ENCODE measurements around the gene MYT1.

DNA sequence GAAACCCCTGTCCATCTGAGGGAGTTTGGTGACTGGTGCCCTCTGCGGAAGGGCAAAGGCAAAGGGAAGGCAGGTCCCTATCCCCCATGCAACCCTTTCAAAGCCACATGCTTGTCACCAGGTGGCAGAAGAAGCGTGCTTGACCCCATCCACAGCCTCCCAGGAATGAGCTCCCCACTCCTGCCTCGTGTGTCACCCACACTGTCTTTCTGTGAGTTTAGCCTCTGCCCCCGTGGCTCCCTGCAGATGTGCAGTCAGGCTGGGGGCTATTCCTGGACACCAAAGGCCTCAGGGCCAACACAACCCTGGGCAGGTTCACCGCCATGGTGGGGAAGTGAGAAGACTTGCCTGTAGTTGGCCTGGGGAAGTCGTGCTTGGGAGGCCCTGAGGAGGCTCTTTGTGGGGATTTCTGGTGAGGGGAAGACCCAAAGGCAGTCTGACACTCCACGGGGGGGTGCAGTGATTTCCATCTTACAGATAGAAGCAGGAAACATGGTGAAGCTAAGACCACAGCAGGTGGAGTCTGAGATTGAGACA is 74.7 kb downstream of the MYT1 start:
- TF ChIP-seq NR1H2 (CRISPR knock-in tag; IDR thresholded peaks at IDR 0.05) (no peak), CTCF (IDR thresholded peaks at IDR 0.05) (no peak), FOXP1 (CRISPR knock-in tag; IDR thresholded peaks at IDR 0.05; ENCODE audit: borderline replicate concordance) (no peak), FOXK1 (CRISPR knock-in tag; IDR thresholded peaks at IDR 0.05) (no peak), CREB1 (CRISPR knock-in tag; IDR thresholded peaks at IDR 0.05) (no peak), ATF3 (CRISPR knock-in tag; conservative IDR thresholded peaks at IDR 0.05) (no peak), SOX15 (CRISPR knock-in tag; IDR thresholded peaks at IDR 0.05) (no peak), USF1 (CRISPR knock-in tag; IDR thresholded peaks at IDR 0.05) (no peak), NFYB (CRISPR knock-in tag; conservative IDR thresholded peaks at IDR 0.05; ENCODE audit: low read depth) (no peak), MLX (CRISPR knock-in tag; IDR thresholded peaks at IDR 0.05) (no peak), JUN (CRISPR knock-in tag; IDR thresholded peaks at IDR 0.05) (no peak), SMAD4 (CRISPR knock-in tag; IDR thresholded peaks at IDR 0.05) (no peak)
- TF ChIP-seq, protein P1, sequence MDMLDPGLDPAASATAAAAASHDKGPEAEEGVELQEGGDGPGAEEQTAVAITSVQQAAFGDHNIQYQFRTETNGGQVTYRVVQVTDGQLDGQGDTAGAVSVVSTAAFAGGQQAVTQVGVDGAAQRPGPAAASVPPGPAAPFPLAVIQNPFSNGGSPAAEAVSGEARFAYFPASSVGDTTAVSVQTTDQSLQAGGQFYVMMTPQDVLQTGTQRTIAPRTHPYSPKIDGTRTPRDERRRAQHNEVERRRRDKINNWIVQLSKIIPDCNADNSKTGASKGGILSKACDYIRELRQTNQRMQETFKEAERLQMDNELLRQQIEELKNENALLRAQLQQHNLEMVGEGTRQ (CRISPR knock-in tag; IDR thresholded peaks at IDR 0.05), result no peak
